H1 (cell line): Measurements from ENCODE around the gene TMBIM4.

Experiments
- CHD2 ChIP-seq: IDR thresholded peaks from 2 replicates; pipeline ENCODE4 v1.6.1; 2012; ENCODE audit warnings: low read length, improper control_type of control experiment
- CHD7 ChIP-seq: fragments of 300-600 bp; sonication (generic); IDR thresholded peaks from 2 replicates; pipeline ENCODE4 v1.7.1; 2012; ENCODE audit warnings: low read length, moderate library complexity, mild to moderate bottlenecking, inconsistent platforms; ENCODE audit not compliant: insufficient replicate concordance
- CREB1 ChIP-seq: IDR thresholded peaks from 2 replicates; pipeline ENCODE4 v1.6.1; 2012; ENCODE audit warnings: inconsistent platforms
- CTCF ChIP-seq, 3 experiments: IDR thresholded peaks; 1 replicate in 2 of 3; 2 replicates in 1 of 3; pipeline versions ENCODE4 v1.5.1 to v1.6.1; 2011; ENCODE audit warnings: low read length in 3 of 3, mild to moderate bottlenecking in 3 of 3, inconsistent platforms in 2 of 3, low read depth in 1 of 3, moderate library complexity in 1 of 3; ENCODE audit not compliant: insufficient read depth in 1 of 3; ENCODE audit errors: control extremely low read depth in 1 of 3
- EP300 ChIP-seq, 2 experiments: IDR thresholded peaks; 1 replicate in 1 of 2; 2 replicates in 1 of 2; pipeline ENCODE4 v1.6.1; 2011 to 2012; ENCODE audit warnings: low read depth in 2 of 2, low read length in 2 of 2, mild to moderate bottlenecking in 2 of 2, borderline replicate concordance in 1 of 2, inconsistent platforms in 1 of 2, moderate library complexity in 1 of 2
- FOSL1 ChIP-seq: IDR thresholded peaks from 2 replicates; pipeline ENCODE4 v1.6.1; 2011; ENCODE audit warnings: mild to moderate bottlenecking, low read depth, low read length, moderate library complexity; ENCODE audit not compliant: insufficient read depth
- GTF2F1 ChIP-seq: IDR thresholded peaks from 2 replicates; pipeline ENCODE4 v1.6.1; 2012; ENCODE audit warnings: low read depth, low read length, improper control_type of control experiment, borderline replicate concordance
- KDM1A ChIP-seq: fragments of 200-600, 300-600 bp; sonication (generic); IDR thresholded peaks from 2 replicates; pipeline ENCODE4 v1.7.1; 2016; ENCODE audit warnings: mild to moderate bottlenecking, low read length, borderline replicate concordance
- POLR2A ChIP-seq, 2 experiments: IDR thresholded peaks; 1 replicate in 1 of 2; 2 replicates in 1 of 2; pipeline ENCODE4 v1.6.1; 2011; ENCODE audit warnings: low read depth in 2 of 2, low read length in 2 of 2, mild to moderate bottlenecking in 2 of 2; ENCODE audit errors: control extremely low read depth in 1 of 2
- POLR2AphosphoS5 ChIP-seq: IDR thresholded peaks from 2 replicates; pipeline ENCODE4 v1.6.1; 2011; ENCODE audit warnings: low read depth, low read length
- SP1 ChIP-seq: IDR thresholded peaks from 2 replicates; pipeline ENCODE4 v1.6.1; 2011; ENCODE audit warnings: low read depth, low read length
- SRF ChIP-seq: IDR thresholded peaks from 2 replicates; pipeline ENCODE4 v1.6.1; 2011; ENCODE audit warnings: mild to moderate bottlenecking, low read depth, low read length, moderate library complexity
- TAF7 ChIP-seq: optimal IDR thresholded peaks from 2 replicates; pipeline ENCODE3; 2011; ENCODE audit warnings: low read depth, mild to moderate bottlenecking, inconsistent platforms, low read length, moderate library complexity, borderline replicate concordance
- TEAD4 ChIP-seq: IDR thresholded peaks from 2 replicates; pipeline ENCODE4 v1.6.1; 2012; ENCODE audit warnings: low read depth, low read length, inconsistent platforms, mixed read lengths

GRCh38 chr12:66119229-66119869, 50.4 kb downstream of the TMBIM4 start:
- TF ChIP-seq TAF7 (no peak), POLR2A (IDR thresholded peaks at IDR 0.05; ENCODE audit: control extremely low read depth in 1 of 2, low read depth in 2 of 2, low read length in 2 of 2) (no peak), EP300 (IDR thresholded peaks at IDR 0.05; ENCODE audit: borderline replicate concordance in 1 of 2, low read depth in 2 of 2, low read length in 2 of 2) (no peak), POLR2AphosphoS5 (no peak), TEAD4 (no peak), FOSL1 (no peak), KDM1A (no peak), CREB1 (no peak), GTF2F1 (no peak), CTCF (IDR thresholded peaks at IDR 0.05; ENCODE audit: control extremely low read depth in 1 of 3, insufficient read depth in 1 of 3, low read depth in 1 of 3, low read length in 3 of 3) (no peak), CHD7 (no peak), CHD2 (no peak), SP1 (no peak), SRF (no peak)
